ENCODE results near the gene SHISAL2B.
A peak's percentile ranks its signal among the peaks of the same experiment; 100 is the strongest.
"Not testable (repeated sequence)": the region's sequence is repeated elsewhere in the genome, so short reads cannot be mapped to it uniquely, and the experiment has no call there.

SHISAL2B gene

DNA sequence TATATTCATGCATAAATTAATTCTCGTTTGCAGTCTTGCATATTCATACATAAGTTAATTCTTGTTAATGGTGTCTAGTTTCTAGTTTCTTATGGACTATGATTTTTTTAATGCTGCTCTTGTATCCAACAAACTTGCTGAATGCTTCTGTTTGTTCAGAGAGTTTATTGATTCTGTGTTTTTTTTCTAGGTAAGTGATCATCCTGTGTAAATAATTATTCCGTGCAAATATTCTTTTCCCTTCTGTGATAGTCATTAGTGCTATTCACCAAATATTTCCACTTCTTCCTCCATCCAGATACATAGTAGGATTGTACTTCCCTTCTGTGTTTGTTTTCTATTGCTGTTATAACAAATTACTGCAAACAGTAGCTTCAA is 35.8 kb upstream of the SHISAL2B start:
- Histone ChIP-seq H3K36me3 (replicated peaks) (no peaks in the 10 kb centered on the region), H3K4me3 (ENCODE audit: low read depth, low read length) (no peak overlapping the region), H3K27ac (no peak overlapping the region), H3K27me3 (replicated peaks) (no peaks in the 10 kb centered on the region)
- in situ Hi-C loops (cut with HindIII; ENCODE audit: low pct_ligation_motif_present, low sequenced_read_pairs): no loop called here
- DNase-seq: no peak
- TF ChIP-seq, protein P1, sequence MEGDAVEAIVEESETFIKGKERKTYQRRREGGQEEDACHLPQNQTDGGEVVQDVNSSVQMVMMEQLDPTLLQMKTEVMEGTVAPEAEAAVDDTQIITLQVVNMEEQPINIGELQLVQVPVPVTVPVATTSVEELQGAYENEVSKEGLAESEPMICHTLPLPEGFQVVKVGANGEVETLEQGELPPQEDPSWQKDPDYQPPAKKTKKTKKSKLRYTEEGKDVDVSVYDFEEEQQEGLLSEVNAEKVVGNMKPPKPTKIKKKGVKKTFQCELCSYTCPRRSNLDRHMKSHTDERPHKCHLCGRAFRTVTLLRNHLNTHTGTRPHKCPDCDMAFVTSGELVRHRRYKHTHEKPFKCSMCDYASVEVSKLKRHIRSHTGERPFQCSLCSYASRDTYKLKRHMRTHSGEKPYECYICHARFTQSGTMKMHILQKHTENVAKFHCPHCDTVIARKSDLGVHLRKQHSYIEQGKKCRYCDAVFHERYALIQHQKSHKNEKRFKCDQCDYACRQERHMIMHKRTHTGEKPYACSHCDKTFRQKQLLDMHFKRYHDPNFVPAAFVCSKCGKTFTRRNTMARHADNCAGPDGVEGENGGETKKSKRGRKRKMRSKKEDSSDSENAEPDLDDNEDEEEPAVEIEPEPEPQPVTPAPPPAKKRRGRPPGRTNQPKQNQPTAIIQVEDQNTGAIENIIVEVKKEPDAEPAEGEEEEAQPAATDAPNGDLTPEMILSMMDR (IDR thresholded peaks at IDR 0.05; ENCODE audit: low read depth, low read length, missing control alignments): no peak

GRCh38 chr5:64655596-64655995 is 34.7 kb upstream of the SHISAL2B start:
- TF ChIP-seq, protein P1 (IDR thresholded peaks at IDR 0.05; ENCODE audit: low read depth, low read length, missing control alignments): no peak
- no peak for DNase-seq
- Histone ChIP-seq H3K36me3 (replicated peaks) (no peaks in the 10 kb centered on the region), H3K27ac (no peak overlapping the region), H3K4me3 (ENCODE audit: low read depth, low read length) (no peak overlapping the region), H3K27me3 (replicated peaks) (no peaks in the 10 kb centered on the region)
- in situ Hi-C loops (cut with HindIII; ENCODE audit: low pct_ligation_motif_present, low sequenced_read_pairs): no loop called here

GRCh38 chr5:64659289-64659688 is 31.0 kb upstream of the SHISAL2B start:
- in situ Hi-C loops (cut with HindIII; ENCODE audit: low pct_ligation_motif_present, low sequenced_read_pairs): no loop called here
- H3K36me3 ChIP-seq (replicated peaks): no peaks in the 10 kb centered on the region
- no peak overlapping the region for H3K4me3 ChIP-seq (ENCODE audit: low read depth, low read length)
- H3K27ac ChIP-seq: no peak overlapping the region
- TF ChIP-seq, protein P1 (IDR thresholded peaks at IDR 0.05; ENCODE audit: low read depth, low read length, missing control alignments): no peak
- DNase-seq: no peak
- H3K27me3 ChIP-seq (replicated peaks): no peaks in the 10 kb centered on the region

DNA sequence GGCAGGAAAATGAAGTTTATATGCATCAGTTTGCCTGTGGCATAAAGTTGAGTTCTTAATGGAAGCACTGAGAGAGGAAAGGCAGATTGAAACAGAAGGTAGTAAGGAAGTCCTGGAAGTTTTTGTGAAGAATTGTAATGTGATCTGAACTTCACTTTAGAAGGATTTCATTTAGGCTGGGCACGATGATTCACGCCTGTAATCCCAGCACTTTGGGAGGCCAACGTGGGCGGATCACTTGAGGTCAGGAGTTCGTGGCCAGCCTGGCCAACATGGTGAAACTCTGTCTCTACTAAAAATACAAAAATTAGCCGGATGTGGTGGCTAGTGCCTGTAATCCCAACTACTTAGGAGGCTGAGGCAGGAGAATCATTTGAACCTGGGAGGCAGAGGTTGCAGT is 27.1 kb upstream of the SHISAL2B start:
- DNase-seq: peak; percentile 64
- H3K36me3 ChIP-seq (replicated peaks); H3K27me3 ChIP-seq (replicated peaks); in situ Hi-C loops (cut with HindIII; ENCODE audit: low pct_ligation_motif_present, low sequenced_read_pairs); H3K4me3 ChIP-seq (ENCODE audit: low read depth, low read length); H3K27ac ChIP-seq: not testable (repeated sequence)

GRCh38 chr5:64665243-64665642 is 25.1 kb upstream of the SHISAL2B start:
- no peak overlapping the region for H3K4me3 ChIP-seq (ENCODE audit: low read depth, low read length)
- H3K36me3 ChIP-seq (replicated peaks): no peaks in the 10 kb centered on the region
- no peak for DNase-seq
- TF ChIP-seq, protein P1 (IDR thresholded peaks at IDR 0.05; ENCODE audit: low read depth, low read length, missing control alignments): no peak
- in situ Hi-C loops (cut with HindIII; ENCODE audit: low pct_ligation_motif_present, low sequenced_read_pairs): no loop called here
- H3K27me3 ChIP-seq (replicated peaks): no peaks in the 10 kb centered on the region
- H3K27ac ChIP-seq: no peak overlapping the region

DNA sequence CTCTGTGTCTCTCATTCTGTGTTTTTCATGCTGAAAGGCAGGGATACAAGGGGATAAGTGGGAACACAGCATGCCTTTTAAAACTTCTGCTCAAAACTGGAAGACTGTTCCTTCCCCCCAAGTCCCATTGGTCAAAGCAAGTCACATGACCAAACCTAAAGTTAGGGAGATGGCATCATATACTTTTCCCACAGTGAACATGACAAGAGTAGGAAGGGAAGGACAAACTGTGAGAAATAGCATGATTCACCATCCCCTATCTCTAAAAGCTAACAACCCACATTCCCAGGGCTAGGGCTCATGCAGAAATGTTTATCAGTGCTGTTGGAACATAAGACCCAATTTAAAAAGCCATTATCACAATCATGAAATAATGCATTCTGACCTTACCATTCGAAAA is 24.2 kb upstream of the SHISAL2B start:
- peak; percentile 92 for DNase-seq

More for the DNA sequence above, 24.2 kb upstream of the SHISAL2B start:
- H3K27me3 ChIP-seq (replicated peaks): no peaks in the 10 kb centered on the region
- in situ Hi-C loops (cut with HindIII; ENCODE audit: low pct_ligation_motif_present, low sequenced_read_pairs): no loop called here
- peak overlapping the region; percentile 74 for H3K27ac ChIP-seq
- H3K4me3 ChIP-seq (ENCODE audit: low read depth, low read length): no peak overlapping the region
- no peaks in the 10 kb centered on the region for H3K36me3 ChIP-seq (replicated peaks)
- TF ChIP-seq, protein P1 (IDR thresholded peaks at IDR 0.05; ENCODE audit: low read depth, low read length, missing control alignments): no peak
